Fibroblast of upper back skin (primary cell): ENCODE measurements around the gene OASL.

Experiments
- DNase-seq: peaks from one replicate; pipeline ENCODE4 v3.0.0-alpha.2; 2013

OASL gene

DNA sequence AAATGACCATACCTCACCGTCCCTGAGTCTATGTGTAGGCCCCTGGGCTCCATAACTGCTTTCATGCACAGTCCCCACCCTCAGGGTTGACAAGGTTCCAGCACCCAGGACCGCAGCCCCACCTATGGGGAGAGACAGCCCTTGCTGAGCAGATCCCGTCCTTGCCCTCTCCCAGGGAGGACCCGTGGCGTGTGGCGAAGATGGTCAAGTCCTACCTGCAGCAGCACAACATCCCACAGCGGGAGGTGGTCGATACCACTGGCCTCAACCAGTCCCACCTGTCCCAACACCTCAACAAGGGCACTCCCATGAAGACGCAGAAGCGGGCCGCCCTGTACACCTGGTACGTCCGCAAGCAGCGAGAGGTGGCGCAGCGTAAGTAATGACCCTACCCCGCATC lies 50.4 kb downstream of the OASL start:
- no peak for DNase-seq

DNA sequence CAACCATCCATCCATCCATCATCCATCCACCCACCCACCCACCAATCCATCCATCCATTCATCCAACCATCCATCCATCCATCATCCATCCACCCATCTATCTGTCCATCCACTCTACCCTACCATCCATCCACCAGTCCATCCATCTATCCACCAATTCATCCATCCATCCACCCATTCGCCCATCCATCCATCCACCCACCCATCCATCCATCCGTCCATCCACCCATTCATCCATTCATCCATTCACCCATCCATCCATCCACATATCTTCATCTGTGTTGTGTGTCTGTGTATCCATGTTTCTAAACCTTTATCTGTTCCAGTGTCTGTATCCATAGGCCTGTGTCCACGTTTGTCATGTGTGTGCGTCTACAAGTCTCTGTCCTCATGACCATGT lies 50.8 kb downstream of the OASL start:
- no peak for DNase-seq

DNA sequence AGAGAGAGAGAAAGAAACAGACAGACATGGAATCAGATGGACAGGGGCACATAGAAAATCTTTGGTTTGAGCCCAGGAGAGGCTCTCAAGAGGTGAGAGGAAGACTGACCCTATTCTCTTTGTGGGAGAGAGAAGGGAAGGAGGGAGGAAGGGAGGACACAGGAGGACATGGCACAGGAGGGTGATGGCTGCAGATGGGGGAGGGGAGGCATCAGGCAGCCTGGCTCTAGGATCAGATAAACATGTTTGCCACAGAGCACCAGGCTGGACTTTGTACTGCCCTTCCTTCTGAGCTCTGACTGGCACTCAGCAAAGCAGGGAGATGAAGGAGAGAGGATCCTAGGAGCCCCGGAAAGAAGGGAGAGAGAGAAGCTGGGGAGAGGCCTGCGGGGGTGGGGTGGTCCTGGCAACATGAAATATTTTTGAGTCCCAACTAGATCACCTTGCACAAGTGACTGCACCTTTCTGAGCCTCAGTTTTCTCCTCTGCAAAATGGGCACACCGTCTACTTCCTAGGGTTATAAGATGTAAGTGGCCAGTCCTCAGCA lies 54.6 kb downstream of the OASL start:
- DNase-seq, result no peak

- no peak for DNase-seq
These were observed 55.3 kb downstream of the OASL start for GRCh38 chr12:120983759-120984158.

- DNase-seq, result no peak
These were observed 56.4 kb downstream of the OASL start for GRCh38 chr12:120982659-120983058.

DNA sequence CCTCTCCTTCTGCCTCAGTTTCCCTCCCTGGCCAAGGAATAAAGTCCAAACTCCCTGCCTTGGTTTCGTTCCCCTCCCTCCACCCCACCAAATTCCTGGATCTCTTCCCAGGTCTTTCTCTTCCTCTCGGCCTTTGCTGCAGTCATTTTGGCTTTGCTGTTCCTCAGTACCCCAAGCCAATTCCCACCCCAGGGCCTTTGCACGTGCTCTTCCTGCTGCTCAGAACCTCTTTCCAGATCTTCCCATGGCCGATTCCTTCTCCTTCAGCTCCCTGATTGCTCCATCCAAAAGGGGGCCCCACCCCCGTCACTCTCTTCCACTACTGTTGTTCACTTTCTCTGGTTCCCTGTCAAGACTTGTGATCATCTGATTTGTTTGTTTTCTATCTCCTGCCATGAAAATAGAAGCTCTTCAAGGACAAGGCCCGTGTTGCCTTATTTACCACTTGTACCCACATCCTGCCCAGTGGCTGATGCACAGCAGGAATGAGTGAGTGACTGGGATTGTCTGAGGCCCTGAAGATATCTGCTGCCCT lies 57.6 kb downstream of the OASL start:
- DNase-seq, result no peak

DNA sequence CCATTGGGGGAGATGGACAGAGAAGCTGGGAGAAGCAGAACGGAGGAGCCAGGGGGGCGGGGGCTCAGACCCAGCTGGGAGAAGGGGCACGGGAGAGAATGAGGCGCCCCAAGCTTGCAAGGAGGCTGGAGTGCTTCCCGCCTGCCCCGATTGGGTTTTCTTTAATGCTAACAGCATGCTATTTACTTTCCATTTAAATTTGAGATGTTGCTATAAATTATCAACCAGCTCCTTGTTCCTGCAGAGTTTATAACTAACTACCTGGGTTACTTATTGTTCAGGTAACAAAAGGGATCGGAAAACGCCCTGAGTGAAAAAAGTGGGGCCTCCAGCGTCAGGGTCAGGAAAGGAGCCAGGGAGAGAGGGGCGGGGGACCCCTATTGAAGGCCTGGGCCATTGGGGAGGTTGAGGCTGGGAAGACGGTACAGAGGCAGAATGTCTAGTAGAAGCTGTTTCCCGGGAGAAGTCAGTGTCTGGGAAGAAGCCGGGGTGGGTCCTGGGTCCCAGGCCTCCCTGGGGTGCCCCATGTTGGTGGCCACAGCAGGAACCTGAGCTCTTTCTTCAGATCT lies 58.2 kb downstream of the OASL start:
- DNase-seq, result no peak

GRCh38 chr12:120979862-120980696 lies 59.0 kb downstream of the OASL start:
- DNase-seq, result no peak

DNA sequence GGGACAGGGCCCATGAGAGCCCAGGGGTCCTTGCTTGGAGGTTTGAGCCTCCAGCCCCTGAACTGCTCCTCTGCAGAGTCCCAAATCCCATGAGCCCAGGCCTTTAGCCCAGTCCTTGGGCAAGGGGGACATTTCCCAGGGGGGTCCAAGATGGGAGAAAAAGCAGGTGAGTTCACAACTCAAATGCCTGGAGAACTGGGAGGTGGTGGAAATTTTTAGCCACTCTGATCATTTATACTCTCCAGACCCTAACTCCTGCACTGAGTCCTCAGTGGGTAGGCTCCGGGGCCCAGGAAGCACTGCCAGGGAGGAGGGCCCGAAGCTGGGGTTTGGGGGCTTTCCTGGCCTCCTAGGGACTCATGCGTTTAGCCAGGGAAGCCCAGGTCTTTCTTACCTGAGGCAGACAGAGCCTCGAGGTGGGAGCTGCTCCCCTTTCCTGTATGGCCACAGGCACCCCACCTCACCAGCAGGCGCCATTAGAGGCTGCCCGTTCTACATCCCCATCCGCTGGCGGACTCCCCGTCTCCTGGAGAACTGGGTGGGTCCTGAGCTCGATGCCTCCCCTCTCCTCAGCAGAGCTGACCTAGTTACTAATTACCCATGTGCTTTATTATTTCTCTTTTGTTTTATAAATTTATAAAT lies 59.7 kb downstream of the OASL start:
- DNase-seq, result no peak

DNA sequence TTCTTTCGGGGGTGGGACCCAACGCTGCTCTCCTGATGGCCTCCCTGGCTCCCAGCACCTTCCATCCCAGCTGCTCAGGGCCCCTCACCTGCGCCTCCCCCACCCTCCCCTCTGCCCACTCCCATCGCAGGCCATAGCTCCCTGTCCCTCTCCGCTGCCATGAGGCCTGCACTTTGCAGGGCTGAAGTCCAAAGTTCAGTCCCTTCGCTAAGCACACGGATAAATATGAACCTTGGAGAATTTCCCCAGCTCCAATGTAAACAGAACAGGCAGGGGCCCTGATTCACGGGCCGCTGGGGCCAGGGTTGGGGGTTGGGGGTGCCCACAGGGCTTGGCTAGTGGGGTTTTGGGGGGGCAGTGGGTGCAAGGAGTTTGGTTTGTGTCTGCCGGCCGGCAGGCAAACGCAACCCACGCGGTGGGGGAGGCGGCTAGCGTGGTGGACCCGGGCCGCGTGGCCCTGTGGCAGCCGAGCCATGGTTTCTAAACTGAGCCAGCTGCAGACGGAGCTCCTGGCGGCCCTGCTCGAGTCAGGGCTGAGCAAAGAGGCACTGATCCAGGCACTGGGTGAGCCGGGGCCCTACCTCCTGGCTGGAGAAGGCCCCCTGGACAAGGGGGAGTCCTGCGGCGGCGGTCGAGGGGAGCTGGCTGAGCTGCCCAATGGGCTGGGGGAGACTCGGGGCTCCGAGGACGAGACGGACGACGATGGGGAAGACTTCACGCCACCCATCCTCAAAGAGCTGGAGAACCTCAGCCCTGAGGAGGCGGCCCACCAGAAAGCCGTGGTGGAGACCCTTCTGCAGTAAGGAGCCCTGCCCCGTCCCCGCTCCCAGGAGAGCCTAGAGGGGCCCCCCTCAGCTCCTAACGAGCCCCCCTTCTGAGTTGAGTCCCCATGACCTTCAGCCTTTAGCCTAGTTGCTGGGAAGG lies 60.5 kb downstream of the OASL start, which contains the start of gene HNF1A:
Gene HNF1A (plus strand): TSS at position 248 of the 924 bp plus-strand sequence. CDS start 226 bp downstream, at position 474.
- DNase-seq, result no peak

GRCh38 chr12:120977531-120978295 lies 61.3 kb downstream of the OASL start:
- DNase-seq, result no peak

DNA sequence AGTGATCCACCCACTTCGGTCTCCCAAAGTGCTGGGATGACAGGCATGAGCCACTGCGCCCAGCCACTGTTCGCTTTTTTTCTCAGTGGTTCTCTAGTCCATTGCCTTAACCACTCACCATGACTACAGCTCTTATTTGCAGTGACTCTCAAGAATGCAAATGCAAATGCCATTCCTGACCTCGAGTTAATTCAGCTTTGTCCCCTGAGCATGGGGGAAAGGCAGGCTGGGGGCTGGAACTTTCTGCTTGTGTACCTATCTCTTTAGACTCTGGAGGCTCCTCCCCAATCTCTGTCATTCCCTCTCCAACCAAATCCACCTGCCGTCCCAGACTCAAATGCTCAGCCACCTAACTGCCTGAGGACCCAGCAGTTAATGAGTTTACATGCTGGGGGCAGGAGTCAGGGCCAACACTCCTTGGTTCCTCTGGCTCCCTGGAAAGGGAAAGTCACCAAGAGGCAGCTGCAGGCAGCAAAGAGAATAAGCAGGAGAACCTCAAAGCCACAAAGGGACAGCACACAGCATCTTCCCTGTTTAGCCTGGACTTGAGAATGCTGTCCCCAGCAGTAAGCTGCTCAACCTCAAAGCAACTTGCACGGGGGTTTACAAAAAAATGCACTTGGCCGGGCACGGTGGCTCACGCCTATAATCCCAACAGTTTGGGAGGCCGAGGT lies 66.0 kb downstream of the OASL start:
- no peak for DNase-seq

DNA sequence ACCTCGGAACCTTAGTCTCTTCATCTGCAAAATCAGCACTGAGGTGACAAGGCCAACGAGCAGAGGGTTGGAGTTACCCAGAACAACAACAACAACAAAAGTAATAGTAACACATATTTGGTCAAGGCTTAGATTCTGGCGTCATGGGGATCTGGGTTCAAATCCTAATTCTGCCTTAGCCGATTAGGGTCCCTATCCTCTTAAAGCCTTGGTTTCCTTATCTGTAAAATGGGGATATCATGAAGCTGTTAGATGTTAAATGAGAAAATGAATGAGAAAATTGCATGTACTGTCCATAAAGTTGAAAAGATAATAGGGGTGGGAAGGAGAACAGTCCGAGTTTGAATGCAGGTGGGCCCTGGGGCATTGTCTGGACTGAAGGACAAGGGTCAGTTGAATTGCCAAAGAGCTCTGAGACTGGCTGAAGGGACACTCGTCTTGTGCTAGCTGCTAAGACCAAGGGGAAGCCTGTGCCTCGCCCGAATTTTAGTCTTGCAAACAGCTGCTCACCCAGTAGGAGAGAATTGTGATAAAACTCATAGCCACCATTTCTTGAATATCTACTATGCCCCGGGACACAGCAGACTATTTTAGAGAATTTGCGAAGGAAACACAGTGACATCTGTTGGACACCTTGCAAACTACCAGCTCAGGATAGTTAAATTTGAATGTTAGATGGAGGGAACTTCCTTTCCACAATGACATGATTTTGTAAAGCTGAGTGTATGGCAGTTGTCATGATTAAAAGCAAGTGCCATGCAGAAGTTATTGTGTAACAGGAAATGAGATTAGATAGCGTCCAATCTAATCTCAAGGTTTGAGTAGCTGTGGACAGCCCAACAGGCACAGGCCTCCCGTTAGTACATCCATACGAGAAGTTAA lies 67.5 kb downstream of the OASL start:
- DNase-seq, result peak; percentile 58

- no peak for DNase-seq
These were observed 68.7 kb downstream of the OASL start for GRCh38 chr12:120970310-120970709.
